ENCODE measurements around the gene ANXA2.

- TF ChIP-seq POLR2AphosphoS5 (IDR thresholded peaks at IDR 0.05; ENCODE audit: low read depth, low read length) (no peak), CTCF (IDR thresholded peaks at IDR 0.05) (no peak), RFX5 (IDR thresholded peaks at IDR 0.05; ENCODE audit: low read length) (no peak), ZBTB33 (IDR thresholded peaks at IDR 0.05; ENCODE audit: borderline replicate concordance, low read depth) (no peak)
These were observed 71.4 kb downstream of the ANXA2 start for GRCh38 chr15:60326343-60326742.
